Measurements from ENCODE around the gene FXYD3.

The FXYD3 gene

GRCh38 chr19:35120492-35120891 is 4.9 kb downstream of the FXYD3 start:
- H3K4me1 ChIP-seq (ENCODE audit: control insufficient read depth, insufficient read depth, low read length) = peaks cover 27% of the 10 kb centered on the region
- H3K27me3 ChIP-seq (ENCODE audit: control insufficient read depth, insufficient read depth, low read length) = peaks cover 23% of the 10 kb centered on the region
- H3K4me2 ChIP-seq (ENCODE audit: low read length) = no peak overlapping the region
- H3K36me3 ChIP-seq (ENCODE audit: insufficient read depth, low read length) = no peaks in the 10 kb centered on the region
- H3K4me3 ChIP-seq (ENCODE audit: low read length) = no peak overlapping the region
- H3K9ac ChIP-seq (ENCODE audit: low read depth, low read length) = no peak overlapping the region
- H3K9me3 ChIP-seq (replicated peaks; ENCODE audit: low read length) = no peaks in the 10 kb centered on the region

DNA sequence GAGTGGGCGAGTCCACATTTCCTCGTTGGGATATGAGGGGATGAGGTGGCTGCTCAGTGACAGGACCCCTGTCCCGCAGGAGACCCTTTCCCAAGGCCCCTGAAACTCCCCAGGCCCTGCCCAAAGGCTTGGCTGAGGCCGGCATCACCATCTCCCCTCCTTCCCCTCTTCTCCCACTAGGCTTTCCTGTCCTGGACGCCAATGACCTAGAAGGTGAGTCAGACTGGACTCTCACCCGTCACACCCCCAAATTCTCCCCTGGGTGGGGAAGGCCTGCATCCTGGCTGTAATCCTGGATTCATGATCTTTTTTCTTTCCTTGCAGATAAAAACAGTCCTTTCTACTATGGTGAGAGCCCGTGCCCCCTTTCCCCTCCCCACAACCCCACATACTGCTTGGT is 5.3 kb downstream of the FXYD3 start:
- Histone ChIP-seq H3K4me1 (ENCODE audit: control insufficient read depth, insufficient read depth, low read length) (peaks cover 27% of the 10 kb centered on the region), H3K9me3 (replicated peaks; ENCODE audit: low read length) (no peaks in the 10 kb centered on the region), H3K4me2 (ENCODE audit: low read length) (no peak overlapping the region), H3K9ac (ENCODE audit: low read depth, low read length) (no peak overlapping the region), H3K4me3 (ENCODE audit: low read length) (no peak overlapping the region), H3K36me3 (ENCODE audit: insufficient read depth, low read length) (no peaks in the 10 kb centered on the region), H3K27me3 (ENCODE audit: control insufficient read depth, insufficient read depth, low read length) (peaks cover 23% of the 10 kb centered on the region)

DNA sequence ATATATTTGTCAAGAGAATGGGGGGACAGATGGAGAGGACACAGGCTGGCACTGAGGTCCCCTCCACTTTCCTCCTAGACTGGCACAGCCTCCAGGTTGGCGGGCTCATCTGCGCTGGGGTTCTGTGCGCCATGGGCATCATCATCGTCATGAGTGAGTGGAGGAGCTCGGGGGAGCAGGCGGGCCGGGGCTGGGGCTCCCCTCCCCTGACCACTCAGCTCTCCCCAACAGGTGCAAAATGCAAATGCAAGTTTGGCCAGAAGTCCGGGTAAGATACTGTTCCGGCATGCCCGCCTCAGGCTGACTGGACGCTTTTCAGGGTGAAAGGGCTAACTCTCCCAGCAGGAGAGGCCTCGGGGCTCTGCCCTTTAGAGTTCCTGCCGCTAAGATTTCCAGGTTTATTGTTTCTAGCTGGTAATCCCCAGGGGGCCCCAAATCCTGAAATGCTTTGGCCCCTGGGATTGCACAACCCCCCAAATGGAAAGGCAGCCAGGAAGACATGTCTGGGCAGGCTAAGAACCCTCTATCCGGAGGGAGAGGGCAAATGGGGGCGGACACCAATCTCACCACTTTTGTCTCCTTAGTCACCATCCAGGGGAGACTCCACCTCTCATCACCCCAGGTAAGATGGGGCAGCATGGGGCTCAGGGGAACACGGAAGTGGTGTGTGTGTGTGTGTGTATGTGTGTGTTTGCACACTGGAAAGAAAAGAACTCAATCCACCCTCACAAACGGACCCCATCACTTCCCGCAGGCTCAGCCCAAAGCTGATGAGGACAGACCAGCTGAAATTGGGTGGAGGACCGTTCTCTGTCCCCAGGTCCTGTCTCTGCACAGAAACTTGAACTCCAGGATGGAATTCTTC is 7.3 kb downstream of the FXYD3 start:
- Histone ChIP-seq H3K9me3 (replicated peaks; ENCODE audit: low read length) (no peaks in the 10 kb centered on the region), H3K4me3 (ENCODE audit: low read length) (no peak overlapping the region), H3K36me3 (ENCODE audit: insufficient read depth, low read length) (no peaks in the 10 kb centered on the region), H3K27me3 (ENCODE audit: control insufficient read depth, insufficient read depth, low read length) (peaks cover 28% of the 10 kb centered on the region), H3K4me1 (ENCODE audit: control insufficient read depth, insufficient read depth, low read length) (peaks cover 27% of the 10 kb centered on the region), H3K4me2 (ENCODE audit: low read length) (peak overlapping the region; percentile 90), H3K9ac (ENCODE audit: low read depth, low read length) (no peak overlapping the region)

DNA sequence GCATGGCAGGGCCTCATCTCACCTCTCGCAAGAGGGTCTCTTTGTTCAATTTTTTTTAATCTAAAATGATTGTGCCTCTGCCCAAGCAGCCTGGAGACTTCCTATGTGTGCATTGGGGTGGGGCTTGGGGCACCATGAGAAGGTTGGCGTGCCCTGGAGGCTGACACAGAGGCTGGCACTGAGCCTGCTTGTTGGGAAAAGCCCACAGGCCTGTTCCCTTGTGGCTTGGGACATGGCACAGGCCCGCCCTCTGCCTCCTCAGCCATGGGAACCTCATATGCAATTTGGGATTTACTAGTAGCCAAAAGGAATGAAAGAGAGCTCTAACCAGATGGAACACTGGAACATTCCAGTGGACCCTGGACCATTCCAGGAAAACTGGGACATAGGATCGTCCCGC is 8.0 kb downstream of the FXYD3 start:
- Histone ChIP-seq H3K9me3 (replicated peaks; ENCODE audit: low read length) (no peaks in the 10 kb centered on the region), H3K4me2 (ENCODE audit: low read length) (peak overlapping the region; percentile 90), H3K4me1 (ENCODE audit: control insufficient read depth, insufficient read depth, low read length) (peaks cover 27% of the 10 kb centered on the region), H3K27me3 (ENCODE audit: control insufficient read depth, insufficient read depth, low read length) (peaks cover 34% of the 10 kb centered on the region), H3K4me3 (ENCODE audit: low read length) (peak overlapping the region; percentile 76), H3K36me3 (ENCODE audit: insufficient read depth, low read length) (no peaks in the 10 kb centered on the region), H3K9ac (ENCODE audit: low read depth, low read length) (peak overlapping the region; percentile 73)

DNA sequence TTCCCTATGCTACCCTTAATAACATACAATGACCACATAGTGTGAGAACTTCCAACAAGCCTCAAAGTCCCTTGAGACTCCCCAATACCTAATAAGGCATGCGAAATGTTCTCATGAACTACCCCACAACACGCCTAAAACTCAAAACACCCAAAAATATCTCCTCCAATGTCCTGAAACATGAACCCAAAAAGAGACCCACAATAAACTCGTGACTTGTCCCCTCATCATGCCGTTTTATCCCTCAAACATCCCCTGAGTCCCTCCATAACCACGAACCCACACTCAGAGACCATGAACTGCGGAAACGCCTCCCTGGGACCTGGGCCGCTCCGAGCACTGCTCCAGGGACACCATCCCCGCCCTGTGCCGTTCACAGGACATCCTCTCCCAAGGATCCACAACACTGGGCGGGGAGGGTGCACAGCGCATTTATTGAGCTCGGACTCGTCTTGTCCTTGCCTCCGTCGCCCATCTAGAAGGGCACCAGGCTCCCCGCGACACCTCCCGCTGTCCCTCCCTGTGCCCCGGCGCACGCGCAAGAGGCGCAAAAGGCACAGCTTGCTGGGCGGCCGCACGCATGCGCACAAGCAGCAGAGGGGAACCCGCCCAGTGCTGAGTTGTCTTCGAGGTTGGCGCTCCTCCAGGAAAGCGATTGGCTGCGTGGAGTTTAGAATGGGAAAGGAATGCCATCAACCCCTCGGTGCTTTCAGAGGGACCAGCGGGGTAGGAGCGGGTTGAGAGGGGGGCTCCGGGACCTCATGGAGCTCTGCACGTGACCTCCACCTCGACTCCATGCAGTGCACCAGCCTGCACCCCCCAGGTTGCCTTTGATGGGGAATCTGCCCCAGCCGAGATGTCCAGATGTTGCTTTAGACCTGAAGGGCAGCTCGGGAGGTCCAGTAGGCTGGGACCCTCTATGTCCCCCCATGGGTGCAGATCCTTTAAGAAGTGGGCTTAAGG is 8.8 kb downstream of the FXYD3 start:
- Histone ChIP-seq H3K4me2 (ENCODE audit: low read length) (peak overlapping the region; percentile 90), H3K27me3 (ENCODE audit: control insufficient read depth, insufficient read depth, low read length) (peaks cover 39% of the 10 kb centered on the region), H3K9ac (ENCODE audit: low read depth, low read length) (peak overlapping the region; percentile 73), H3K9me3 (replicated peaks; ENCODE audit: low read length) (no peaks in the 10 kb centered on the region), H3K36me3 (ENCODE audit: insufficient read depth, low read length) (no peaks in the 10 kb centered on the region), H3K4me1 (ENCODE audit: control insufficient read depth, insufficient read depth, low read length) (peaks cover 27% of the 10 kb centered on the region), H3K4me3 (ENCODE audit: low read length) (peak overlapping the region; percentile 76)

DNA sequence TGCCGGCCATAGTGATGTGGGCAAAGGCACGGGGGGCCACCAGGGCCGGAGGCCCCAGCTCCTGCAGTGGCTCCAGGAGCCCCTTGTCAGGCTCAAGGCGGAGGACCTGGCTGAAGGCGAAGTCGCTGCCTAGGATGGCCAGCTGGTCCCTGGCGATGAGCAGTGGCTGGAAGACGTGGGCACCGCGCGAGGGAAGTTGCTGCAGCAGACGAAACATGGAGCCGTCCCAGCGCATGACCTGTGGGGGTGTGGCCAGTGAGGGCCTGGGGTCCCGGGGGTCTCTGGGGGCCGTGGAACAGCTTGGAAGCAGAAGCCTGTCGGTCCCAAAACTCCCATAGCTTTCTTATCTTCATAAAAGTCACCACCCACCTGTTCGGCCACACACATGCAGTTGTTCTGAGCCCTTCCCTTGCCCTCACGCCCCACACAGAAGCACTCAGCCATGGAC is 9.7 kb downstream of the FXYD3 start:
- peaks cover 26% of the 10 kb centered on the region for H3K4me1 ChIP-seq (ENCODE audit: control insufficient read depth, insufficient read depth, low read length)
- no peak overlapping the region for H3K4me2 ChIP-seq (ENCODE audit: low read length)
- no peaks in the 10 kb centered on the region for H3K36me3 ChIP-seq (ENCODE audit: insufficient read depth, low read length)
- no peak overlapping the region for H3K9ac ChIP-seq (ENCODE audit: low read depth, low read length)
- H3K27me3 ChIP-seq (ENCODE audit: control insufficient read depth, insufficient read depth, low read length) = peaks cover 41% of the 10 kb centered on the region
- no peaks in the 10 kb centered on the region for H3K9me3 ChIP-seq (replicated peaks; ENCODE audit: low read length)
- H3K4me3 ChIP-seq (ENCODE audit: low read length) = no peak overlapping the region

GRCh38 chr19:35125749-35126623 is 10.4 kb downstream of the FXYD3 start:
- no peaks in the 10 kb centered on the region for H3K9me3 ChIP-seq (replicated peaks; ENCODE audit: low read length)
- H3K27me3 ChIP-seq (ENCODE audit: control insufficient read depth, insufficient read depth, low read length) = peaks cover 47% of the 10 kb centered on the region
- peaks cover 19% of the 10 kb centered on the region for H3K4me1 ChIP-seq (ENCODE audit: control insufficient read depth, insufficient read depth, low read length)
- H3K4me3 ChIP-seq (ENCODE audit: low read length) = no peak overlapping the region
- no peak overlapping the region for H3K9ac ChIP-seq (ENCODE audit: low read depth, low read length)
- H3K4me2 ChIP-seq (ENCODE audit: low read length) = no peak overlapping the region
- H3K36me3 ChIP-seq (ENCODE audit: insufficient read depth, low read length) = no peaks in the 10 kb centered on the region

- peaks cover 19% of the 10 kb centered on the region for H3K4me1 ChIP-seq (ENCODE audit: control insufficient read depth, insufficient read depth, low read length)
- H3K36me3 ChIP-seq (ENCODE audit: insufficient read depth, low read length) = no peaks in the 10 kb centered on the region
- H3K9me3 ChIP-seq (replicated peaks; ENCODE audit: low read length) = no peaks in the 10 kb centered on the region
- peaks cover 47% of the 10 kb centered on the region for H3K27me3 ChIP-seq (ENCODE audit: control insufficient read depth, insufficient read depth, low read length)
- no peak overlapping the region for H3K4me2 ChIP-seq (ENCODE audit: low read length)
- H3K9ac ChIP-seq (ENCODE audit: low read depth, low read length) = no peak overlapping the region
- H3K4me3 ChIP-seq (ENCODE audit: low read length) = no peak overlapping the region
Observed at GRCh38 chr19:35126624-35126959, 11.0 kb downstream of the FXYD3 start.

DNA sequence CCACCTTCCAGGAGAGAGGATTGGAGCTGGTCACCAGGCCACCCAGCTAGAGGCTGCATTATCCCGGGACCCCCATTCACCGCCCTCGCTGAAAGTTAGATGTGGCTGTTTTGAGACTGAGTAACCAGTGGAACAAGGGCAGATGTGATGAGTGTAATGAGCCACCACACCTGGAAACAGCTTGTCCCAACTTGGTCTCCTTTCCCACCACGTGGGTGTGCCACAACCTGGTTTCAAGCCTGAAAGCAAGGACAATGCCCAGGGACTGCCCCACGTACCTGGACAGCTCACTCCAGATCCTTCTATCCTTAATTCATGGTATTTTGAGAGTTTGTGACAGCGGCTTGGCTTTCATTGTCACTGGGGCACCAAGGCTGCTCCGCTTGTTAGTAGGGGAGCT is 12.2 kb downstream of the FXYD3 start:
- Histone ChIP-seq H3K4me2 (ENCODE audit: low read length) (no peak overlapping the region), H3K36me3 (ENCODE audit: insufficient read depth, low read length) (no peaks in the 10 kb centered on the region), H3K4me3 (ENCODE audit: low read length) (no peak overlapping the region), H3K9me3 (replicated peaks; ENCODE audit: low read length) (no peaks in the 10 kb centered on the region), H3K9ac (ENCODE audit: low read depth, low read length) (no peak overlapping the region), H3K27me3 (ENCODE audit: control insufficient read depth, insufficient read depth, low read length) (peaks cover 57% of the 10 kb centered on the region), H3K4me1 (ENCODE audit: control insufficient read depth, insufficient read depth, low read length) (peaks cover 19% of the 10 kb centered on the region)

GRCh38 chr19:35128398-35129057 is 12.9 kb downstream of the FXYD3 start:
- no peaks in the 10 kb centered on the region for H3K36me3 ChIP-seq (ENCODE audit: insufficient read depth, low read length)
- peaks cover 62% of the 10 kb centered on the region for H3K27me3 ChIP-seq (ENCODE audit: control insufficient read depth, insufficient read depth, low read length)
- no peak overlapping the region for H3K4me3 ChIP-seq (ENCODE audit: low read length)
- no peak overlapping the region for H3K4me2 ChIP-seq (ENCODE audit: low read length)
- H3K9ac ChIP-seq (ENCODE audit: low read depth, low read length) = no peak overlapping the region
- H3K4me1 ChIP-seq (ENCODE audit: control insufficient read depth, insufficient read depth, low read length) = peaks cover 14% of the 10 kb centered on the region
- H3K9me3 ChIP-seq (replicated peaks; ENCODE audit: low read length) = no peaks in the 10 kb centered on the region
